GM19099 (cell line): ENCODE results near the gene DLG1.
A peak's percentile ranks its signal among the peaks of the same experiment; 100 is the strongest.

Experiments used
- POLR2A ChIP-seq: IDR thresholded peaks from 3 replicates; pipeline ENCODE4 v1.6.1; 2011; ENCODE audit warnings: low read depth; ENCODE audit not compliant: insufficient read length; ENCODE audit errors: extremely low read depth

The DLG1 gene

GRCh38 chr3:197041875-197042488 lies 256.4 kb downstream of the DLG1 start:
- no peak for TF ChIP-seq POLR2A

- TF ChIP-seq POLR2A: no peak
Measured at GRCh38 chr3:197040658-197041057, 257.8 kb downstream of the DLG1 start.

- TF ChIP-seq POLR2A: no peak
Measured at GRCh38 chr3:197038679-197039462, 259.5 kb downstream of the DLG1 start.

GRCh38 chr3:197035577-197035976 lies 262.8 kb downstream of the DLG1 start:
- TF ChIP-seq POLR2A: no peak

- TF ChIP-seq POLR2A: no peak
Measured at GRCh38 chr3:197031315-197032285, 266.8 kb downstream of the DLG1 start.

- TF ChIP-seq POLR2A: no peak
Measured at GRCh38 chr3:197030379-197031314, 267.8 kb downstream of the DLG1 start.

GRCh38 chr3:197029511-197030167 lies 268.8 kb downstream of the DLG1 start, which contains the start of gene MELTF:
Gene MELTF (minus strand): TSS chr3:197029817. CDS start chr3:197029702, 115 bp downstream.
- peak; percentile 76 for TF ChIP-seq POLR2A

- no peak for TF ChIP-seq POLR2A
Measured at GRCh38 chr3:197028728-197029510, 269.5 kb downstream of the DLG1 start.

- no peak for TF ChIP-seq POLR2A
Measured at GRCh38 chr3:197027896-197028727, 270.3 kb downstream of the DLG1 start.

GRCh38 chr3:197027151-197027895 lies 271.1 kb downstream of the DLG1 start:
- no peak for TF ChIP-seq POLR2A

GRCh38 chr3:197026481-197026866 lies 271.9 kb downstream of the DLG1 start:
- TF ChIP-seq POLR2A: no peak
